NCI-H526 treated with DMSO at 0.1 percent for 48 hours (cell line): Measurements from ENCODE around the gene MMUT.
A peak's percentile ranks its signal among the peaks of the same experiment; 100 is the strongest.
"Not testable (repeated sequence)": the region's sequence is repeated elsewhere in the genome, so short reads cannot be mapped to it uniquely, and the experiment has no call there.

Experiments
- DNase-seq: peaks from one replicate; lab custom pipeline; 2025; lab: John Stamatoyannopoulos, UW

The MMUT gene

GRCh38 chr6:49462927-49463611, at the start of gene MMUT, which contains the start of gene CENPQ:
MMUT (minus strand) TSS chr6:49463253; CDS start chr6:49459466, 3,787 bp downstream.
CENPQ (plus strand) TSS chr6:49463370; CDS start chr6:49470177, 6,807 bp downstream.
- DNase-seq: peak; percentile 93

- DNase-seq: no peak
Measured at GRCh38 chr6:49509342-49509741, 46.3 kb upstream of the MMUT start.

GRCh38 chr6:49506569-49507111, 43.6 kb upstream of the MMUT start:
- no peak for DNase-seq

DNA sequence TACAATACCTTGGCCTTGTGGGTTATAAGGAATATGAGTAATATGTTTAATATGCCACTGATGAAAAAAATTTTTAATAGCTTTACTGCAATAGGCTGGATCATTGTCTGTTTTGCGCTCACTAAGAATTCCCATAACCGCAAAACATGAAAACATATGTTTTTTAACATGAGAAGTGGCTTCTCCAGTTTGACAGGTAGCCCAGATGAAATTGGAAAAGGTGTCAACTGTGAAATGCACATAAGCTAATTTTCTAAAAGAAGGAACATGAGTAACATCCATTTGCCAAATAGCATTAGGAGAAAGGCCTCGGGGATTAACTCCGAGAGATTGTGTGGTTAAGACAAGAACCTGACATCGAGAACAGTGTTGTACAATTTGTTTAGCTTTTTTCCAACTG, 41.6 kb upstream of the MMUT start:
- no peak for DNase-seq

DNA sequence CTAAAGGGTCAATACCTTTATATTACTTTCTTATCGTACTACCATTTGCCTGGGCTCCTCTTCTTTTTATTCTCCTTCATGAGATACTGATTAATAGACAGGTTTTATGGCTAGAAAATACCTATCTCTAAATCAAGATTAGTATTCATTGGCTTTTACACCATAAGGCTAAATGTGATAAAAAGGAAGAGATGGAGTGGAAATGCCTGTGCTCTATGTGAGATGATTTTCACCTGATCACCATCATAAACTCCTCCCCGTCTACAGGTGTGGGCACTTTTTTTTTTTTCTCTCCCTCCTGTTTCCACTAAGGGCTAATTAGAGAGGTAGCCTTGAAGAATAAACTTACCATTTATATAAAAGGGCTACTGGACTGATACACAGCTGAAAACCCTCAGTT, 36.6 kb upstream of the MMUT start, which contains the start of gene GLYATL3:
GLYATL3 (plus strand) TSS at position 301 of the 400 bp plus-strand sequence. CDS start 12,068 bp downstream, outside the sequence.
- DNase-seq: no peak

DNA sequence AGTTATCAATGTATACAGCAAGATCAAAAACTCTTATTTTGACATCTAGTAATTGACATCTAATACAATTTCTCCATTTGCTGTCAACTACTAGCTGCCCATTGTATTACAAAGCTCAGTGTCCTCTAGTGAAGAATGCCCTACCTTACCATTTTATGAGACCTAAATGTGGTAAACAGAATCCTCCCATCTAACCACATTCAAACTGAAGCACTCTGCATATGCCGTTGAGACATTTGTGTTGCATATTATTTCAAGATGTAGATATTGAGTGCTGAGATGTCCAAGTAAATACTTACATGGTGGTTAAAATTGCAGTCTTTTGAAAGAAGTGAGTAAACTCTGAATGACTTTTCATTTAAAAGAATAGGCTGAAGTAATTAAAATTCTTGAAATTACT, 36.1 kb upstream of the MMUT start:
- no peak for DNase-seq

GRCh38 chr6:49497304-49497703, 34.3 kb upstream of the MMUT start:
- no peak for DNase-seq

GRCh38 chr6:49490633-49491032, 27.6 kb upstream of the MMUT start:
- no peak for DNase-seq

- not testable (repeated sequence) for DNase-seq
Measured at GRCh38 chr6:49483380-49483779, 20.3 kb upstream of the MMUT start.

- DNase-seq: not testable (repeated sequence)
Measured at GRCh38 chr6:49481846-49482245, 18.8 kb upstream of the MMUT start.

- no peak for DNase-seq
Measured at GRCh38 chr6:49479308-49479970, 16.4 kb upstream of the MMUT start.

GRCh38 chr6:49476564-49476963, 13.5 kb upstream of the MMUT start:
- DNase-seq: not testable (repeated sequence)

DNA sequence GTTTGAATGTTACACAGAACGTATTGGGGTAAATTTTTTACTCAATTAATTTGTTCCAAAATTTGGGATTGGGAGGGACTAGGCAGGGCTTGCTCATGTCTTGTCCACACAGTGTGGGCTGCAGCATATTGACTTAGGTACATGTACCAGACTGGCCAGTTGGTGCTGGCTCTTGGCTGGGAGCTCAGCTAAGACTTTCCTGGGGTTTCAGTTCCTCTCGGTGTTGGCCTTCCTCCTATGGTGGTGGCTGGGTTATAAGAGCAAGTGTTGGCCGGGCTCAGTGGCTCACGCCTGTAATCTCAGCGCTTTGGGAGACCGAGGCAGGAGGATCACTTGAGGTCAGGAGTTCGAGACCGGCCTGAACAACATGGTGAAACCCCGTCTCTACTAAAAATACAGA, 5.0 kb upstream of the MMUT start:
- no peak for DNase-seq

DNA sequence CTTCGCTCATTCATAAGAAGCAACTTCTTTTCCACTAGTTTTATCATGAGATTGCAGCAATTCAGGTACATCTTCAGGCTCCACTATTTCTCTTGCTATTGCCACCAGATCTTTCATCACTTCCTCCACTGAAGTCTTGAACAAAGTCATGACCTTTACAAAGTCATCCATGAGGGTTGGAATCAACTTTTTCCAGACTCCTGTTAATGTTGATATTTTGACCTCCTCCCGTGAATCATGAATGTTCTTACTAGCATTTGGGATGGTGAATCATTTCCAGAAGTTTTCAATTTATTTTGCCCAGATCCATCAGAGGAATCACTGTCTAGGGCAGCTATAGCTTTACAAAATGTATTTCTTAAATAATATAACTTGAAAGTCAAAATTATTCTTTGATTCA, 1.6 kb upstream of the MMUT start:
- no peak for DNase-seq

GRCh38 chr6:49463612-49463967, 537 bp upstream of the MMUT start:
- DNase-seq: no peak

DNA sequence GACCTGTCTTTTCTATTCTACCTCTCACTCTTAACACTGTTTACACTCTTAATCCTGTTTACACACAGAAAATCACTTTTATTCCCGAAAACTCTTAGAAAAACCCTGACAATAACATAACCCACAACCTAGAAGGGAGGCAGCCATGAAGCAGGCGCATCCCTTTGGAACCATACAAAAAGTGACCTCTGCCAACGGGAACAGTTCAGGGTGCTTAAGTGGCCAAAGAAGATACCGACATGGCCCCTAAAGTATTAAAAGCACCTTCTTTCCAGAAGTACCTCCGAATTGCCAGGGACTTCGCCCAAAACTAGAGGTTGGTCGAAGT, 490 bp downstream of the MMUT start:
- DNase-seq: no peak

DNA sequence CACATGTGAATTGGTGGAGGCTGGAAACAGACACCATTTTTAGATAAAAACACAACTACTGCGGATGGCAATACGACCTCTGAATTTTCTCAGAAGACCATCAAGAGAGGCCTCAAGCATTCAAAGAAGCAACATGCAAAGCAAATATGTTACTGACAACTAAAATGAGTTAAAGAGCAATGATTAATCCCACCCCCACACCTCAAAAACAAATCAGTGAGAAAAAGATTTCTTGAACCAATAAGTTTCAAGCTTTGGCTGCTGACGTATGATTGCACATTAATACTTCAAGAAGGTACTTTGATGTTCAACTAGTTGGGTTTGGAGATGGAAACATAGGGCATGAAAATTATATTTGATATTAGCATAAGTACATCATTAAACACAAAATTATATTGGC, 982 bp downstream of the MMUT start:
- DNase-seq: no peak

GRCh38 chr6:49457771-49458170, 5.3 kb downstream of the MMUT start:
- DNase-seq: no peak

GRCh38 chr6:49454787-49455709, 8.0 kb downstream of the MMUT start:
- no peak for DNase-seq

- DNase-seq: no peak
Measured at GRCh38 chr6:49453221-49453620, 9.8 kb downstream of the MMUT start.

- DNase-seq: no peak
Measured at GRCh38 chr6:49430866-49431265, 32.2 kb downstream of the MMUT start.

GRCh38 chr6:49430187-49430586, 32.9 kb downstream of the MMUT start:
- no peak for DNase-seq
